Activated T-helper 17 cell treated with anti-CD3 and anti-CD28 coated beads, Interleukin-2, amount 50 U/mL, for 72 hours (primary cell): Measurements from ENCODE around the gene AKAP6. TPM values are rescaled to one million over a fixed set of nuclear protein-coding genes. Genes with fewer than 3 reads are reported as not detected.

Experiments used
- ATAC-seq: fragments of 150-1000 bp; cut with Tn5 transposase; replicated peaks from 2 replicates; pipeline ENCODE4 v1.10.0; 2021; ENCODE audit warnings: mild to moderate bottlenecking, moderate library complexity
- H3K27ac Mint-ChIP-seq: one replicate; pipeline ENCODE4 v1.8.0; 2022; ENCODE audit warnings: mixed read lengths
- H3K27me3 Mint-ChIP-seq: one replicate; pipeline ENCODE4 v1.8.0; 2022; ENCODE audit warnings: mixed read lengths
- H3K36me3 Mint-ChIP-seq: one replicate; pipeline ENCODE4 v1.8.0; 2022; ENCODE audit warnings: low read depth, mild to moderate bottlenecking, mixed read lengths
- H3K4me1 Mint-ChIP-seq: one replicate; pipeline ENCODE4 v1.8.0; 2022; ENCODE audit warnings: mixed read lengths
- H3K4me3 Mint-ChIP-seq: one replicate; pipeline ENCODE4 v1.8.0; 2022; ENCODE audit warnings: mild to moderate bottlenecking, mixed read lengths
- H3K9me3 Mint-ChIP-seq: one replicate; pipeline ENCODE4 v1.8.0; 2022; ENCODE audit warnings: mixed read lengths
- total RNA-seq, 2 donors: library from RNA; stranded (reverse); gene quantifications; one replicate each; pipeline ENCODE4 v1.2.3, GENCODE V29; 2022

AKAP6 gene
- total RNA-seq, 2 donors from 2014 or later, result 1.1 to 2.1 TPM

- Mint-ChIP-seq H3K4me1 (no peaks in the 10 kb centered on the region), H3K27me3 (peaks cover 7% of the 10 kb centered on the region), H3K27ac (no peak overlapping the region), H3K4me3 (no peak overlapping the region), H3K36me3 (no peaks in the 10 kb centered on the region), H3K9me3 (no peaks in the 10 kb centered on the region)
- no peak for ATAC-seq
Measured at GRCh38 chr14:32474478-32475195, 145.5 kb downstream of the AKAP6 start.

- no peaks in the 10 kb centered on the region for H3K36me3 Mint-ChIP-seq
- no peak overlapping the region for H3K27ac Mint-ChIP-seq
- H3K4me1 Mint-ChIP-seq, result no peaks in the 10 kb centered on the region
- ATAC-seq, result no peak
- no peaks in the 10 kb centered on the region for H3K9me3 Mint-ChIP-seq
- H3K4me3 Mint-ChIP-seq, result no peak overlapping the region
- H3K27me3 Mint-ChIP-seq, result peaks cover 7% of the 10 kb centered on the region
Measured at GRCh38 chr14:32476532-32476931, 147.4 kb downstream of the AKAP6 start.

- no peak for ATAC-seq
- Mint-ChIP-seq H3K9me3 (no peaks in the 10 kb centered on the region), H3K27ac (no peak overlapping the region), H3K27me3 (no peaks in the 10 kb centered on the region), H3K4me3 (no peak overlapping the region), H3K36me3 (no peaks in the 10 kb centered on the region), H3K4me1 (no peaks in the 10 kb centered on the region)
Measured at GRCh38 chr14:32477396-32477795, 148.3 kb downstream of the AKAP6 start.

GRCh38 chr14:32478050-32478449 lies 149.0 kb downstream of the AKAP6 start:
- no peak for ATAC-seq
- H3K4me1 Mint-ChIP-seq, result no peaks in the 10 kb centered on the region
- no peaks in the 10 kb centered on the region for H3K9me3 Mint-ChIP-seq
- no peak overlapping the region for H3K27ac Mint-ChIP-seq
- no peak overlapping the region for H3K4me3 Mint-ChIP-seq
- H3K27me3 Mint-ChIP-seq, result no peaks in the 10 kb centered on the region
- H3K36me3 Mint-ChIP-seq, result no peaks in the 10 kb centered on the region

GRCh38 chr14:32480337-32480736 lies 151.2 kb downstream of the AKAP6 start:
- H3K9me3 Mint-ChIP-seq, result no peaks in the 10 kb centered on the region
- no peaks in the 10 kb centered on the region for H3K36me3 Mint-ChIP-seq
- no peak overlapping the region for H3K4me3 Mint-ChIP-seq
- H3K27ac Mint-ChIP-seq, result no peak overlapping the region
- no peak for ATAC-seq
- no peaks in the 10 kb centered on the region for H3K4me1 Mint-ChIP-seq
- no peaks in the 10 kb centered on the region for H3K27me3 Mint-ChIP-seq

GRCh38 chr14:32481707-32482106 lies 152.6 kb downstream of the AKAP6 start:
- Mint-ChIP-seq H3K9me3 (no peaks in the 10 kb centered on the region), H3K27ac (no peak overlapping the region), H3K27me3 (no peaks in the 10 kb centered on the region), H3K4me1 (no peaks in the 10 kb centered on the region), H3K4me3 (no peak overlapping the region), H3K36me3 (no peaks in the 10 kb centered on the region)
- no peak for ATAC-seq

- Mint-ChIP-seq H3K27me3 (peaks cover 11% of the 10 kb centered on the region), H3K27ac (no peak overlapping the region), H3K4me3 (no peak overlapping the region), H3K4me1 (no peaks in the 10 kb centered on the region), H3K9me3 (no peaks in the 10 kb centered on the region), H3K36me3 (no peaks in the 10 kb centered on the region)
- no peak for ATAC-seq
Measured at GRCh38 chr14:32491416-32492016, 162.4 kb downstream of the AKAP6 start.

GRCh38 chr14:32492457-32492856 lies 163.4 kb downstream of the AKAP6 start:
- H3K27me3 Mint-ChIP-seq, result peaks cover 11% of the 10 kb centered on the region
- no peak for ATAC-seq
- no peaks in the 10 kb centered on the region for H3K36me3 Mint-ChIP-seq
- no peak overlapping the region for H3K4me3 Mint-ChIP-seq
- H3K9me3 Mint-ChIP-seq, result no peaks in the 10 kb centered on the region
- no peak overlapping the region for H3K27ac Mint-ChIP-seq
- H3K4me1 Mint-ChIP-seq, result no peaks in the 10 kb centered on the region

- Mint-ChIP-seq H3K9me3 (no peaks in the 10 kb centered on the region), H3K4me3 (no peak overlapping the region), H3K27ac (no peak overlapping the region), H3K27me3 (peaks cover 8% of the 10 kb centered on the region), H3K4me1 (no peaks in the 10 kb centered on the region), H3K36me3 (no peaks in the 10 kb centered on the region)
- ATAC-seq, result no peak
Measured at GRCh38 chr14:32494609-32495434, 165.7 kb downstream of the AKAP6 start.

- no peak for ATAC-seq
- no peaks in the 10 kb centered on the region for H3K36me3 Mint-ChIP-seq
- peaks cover 8% of the 10 kb centered on the region for H3K27me3 Mint-ChIP-seq
- no peak overlapping the region for H3K4me3 Mint-ChIP-seq
- H3K4me1 Mint-ChIP-seq, result no peaks in the 10 kb centered on the region
- no peaks in the 10 kb centered on the region for H3K9me3 Mint-ChIP-seq
- no peak overlapping the region for H3K27ac Mint-ChIP-seq
Measured at GRCh38 chr14:32495435-32495734, 166.3 kb downstream of the AKAP6 start.

- Mint-ChIP-seq H3K9me3 (no peaks in the 10 kb centered on the region), H3K36me3 (no peaks in the 10 kb centered on the region), H3K4me1 (no peaks in the 10 kb centered on the region), H3K4me3 (no peak overlapping the region), H3K27ac (no peak overlapping the region), H3K27me3 (no peaks in the 10 kb centered on the region)
- ATAC-seq, result no peak
Measured at GRCh38 chr14:32497248-32497647, 168.2 kb downstream of the AKAP6 start.

GRCh38 chr14:32507029-32507984 lies 178.2 kb downstream of the AKAP6 start:
- peaks cover 6% of the 10 kb centered on the region for H3K27me3 Mint-ChIP-seq
- H3K4me3 Mint-ChIP-seq, result no peak overlapping the region
- H3K4me1 Mint-ChIP-seq, result no peaks in the 10 kb centered on the region
- no peaks in the 10 kb centered on the region for H3K9me3 Mint-ChIP-seq
- no peak overlapping the region for H3K27ac Mint-ChIP-seq
- no peaks in the 10 kb centered on the region for H3K36me3 Mint-ChIP-seq
- ATAC-seq, result no peak

GRCh38 chr14:32508281-32508680 lies 179.2 kb downstream of the AKAP6 start:
- Mint-ChIP-seq H3K9me3 (no peaks in the 10 kb centered on the region), H3K27ac (no peak overlapping the region), H3K36me3 (no peaks in the 10 kb centered on the region), H3K27me3 (peaks cover 6% of the 10 kb centered on the region), H3K4me3 (no peak overlapping the region), H3K4me1 (no peaks in the 10 kb centered on the region)
- no peak for ATAC-seq

- peaks cover 7% of the 10 kb centered on the region for H3K27me3 Mint-ChIP-seq
- no peak overlapping the region for H3K4me3 Mint-ChIP-seq
- no peaks in the 10 kb centered on the region for H3K4me1 Mint-ChIP-seq
- no peaks in the 10 kb centered on the region for H3K9me3 Mint-ChIP-seq
- no peak overlapping the region for H3K27ac Mint-ChIP-seq
- no peak for ATAC-seq
- H3K36me3 Mint-ChIP-seq, result no peaks in the 10 kb centered on the region
Measured at GRCh38 chr14:32509632-32510187, 180.6 kb downstream of the AKAP6 start.
